Measurements from ENCODE around the gene CPE.

CPE gene

DNA sequence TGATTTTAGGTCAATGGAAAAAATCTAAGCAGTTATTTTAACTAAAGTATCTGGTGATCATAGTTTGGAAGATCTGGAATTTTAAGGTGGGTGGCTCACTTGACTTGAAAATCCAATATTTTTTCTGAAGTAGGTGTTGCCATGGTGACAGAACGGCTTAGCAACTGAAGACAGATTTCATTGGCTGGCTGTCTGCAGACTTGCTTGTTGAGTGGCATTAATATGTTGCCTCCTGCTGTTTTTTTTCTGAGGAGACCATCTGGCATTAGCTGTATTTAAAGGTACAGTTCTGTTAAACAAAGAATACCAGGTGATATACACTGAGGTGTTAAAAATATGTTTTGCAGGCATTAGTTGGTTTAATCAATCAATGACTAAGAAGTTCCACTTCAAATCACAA lies 19.8 kb downstream of the CPE start:
- DNase-seq (ENCODE audit: low read depth), result no peak
- no peak overlapping the region for H3K4me3 ChIP-seq (ENCODE audit: low read depth, low read length)

GRCh38 chr4:165402375-165402774 lies 23.6 kb downstream of the CPE start:
- DNase-seq (ENCODE audit: low read depth), result no peak
- no peak overlapping the region for H3K4me3 ChIP-seq (ENCODE audit: low read depth, low read length)

DNA sequence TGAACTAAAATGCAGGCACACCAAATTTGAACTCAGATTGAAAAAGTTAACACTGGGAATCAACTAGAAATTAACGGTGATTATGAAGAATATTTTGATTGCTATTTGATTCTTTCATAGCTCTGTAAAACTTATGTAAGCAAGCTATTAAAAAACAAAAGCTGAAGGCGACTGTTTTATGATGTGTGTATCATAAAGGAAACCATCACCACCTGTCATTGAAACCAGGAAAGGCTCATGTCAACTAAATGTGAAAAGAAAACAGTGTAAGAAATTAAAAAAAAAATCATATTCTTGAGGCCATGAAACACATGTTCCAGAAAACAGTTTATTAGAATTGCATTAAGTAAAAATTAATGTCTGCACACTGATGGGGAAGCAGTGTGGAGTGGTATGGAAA lies 24.2 kb downstream of the CPE start:
- H3K4me3 ChIP-seq (ENCODE audit: low read depth, low read length), result no peak overlapping the region
- DNase-seq (ENCODE audit: low read depth), result no peak

GRCh38 chr4:165403637-165404036 lies 24.8 kb downstream of the CPE start:
- DNase-seq (ENCODE audit: low read depth), result no peak
- no peak overlapping the region for H3K4me3 ChIP-seq (ENCODE audit: low read depth, low read length)

DNA sequence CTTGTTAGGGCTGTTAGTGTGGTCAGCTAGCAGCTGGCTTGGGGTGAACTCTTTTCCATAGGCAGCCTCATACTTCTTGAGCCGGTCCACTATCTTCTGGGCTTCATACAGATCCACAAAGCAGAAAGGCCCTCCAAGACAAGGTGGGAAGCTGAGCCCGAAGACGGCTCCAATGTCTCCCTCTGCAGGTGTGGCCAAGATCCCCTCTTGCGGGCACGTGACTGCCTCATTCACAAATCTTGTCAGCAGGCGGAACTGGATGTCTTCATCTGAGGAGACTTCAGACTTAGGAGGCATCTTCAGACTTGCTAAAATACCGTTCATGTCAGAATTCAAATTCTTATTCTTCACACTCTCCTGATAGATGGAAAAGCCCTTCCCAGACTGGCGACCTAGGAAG lies 25.3 kb downstream of the CPE start:
- DNase-seq (ENCODE audit: low read depth), result no peak
- no peak overlapping the region for H3K4me3 ChIP-seq (ENCODE audit: low read depth, low read length)

- DNase-seq (ENCODE audit: low read depth), result no peak
- no peak overlapping the region for H3K4me3 ChIP-seq (ENCODE audit: low read depth, low read length)
Measured at GRCh38 chr4:165404696-165405095, 25.9 kb downstream of the CPE start.

DNA sequence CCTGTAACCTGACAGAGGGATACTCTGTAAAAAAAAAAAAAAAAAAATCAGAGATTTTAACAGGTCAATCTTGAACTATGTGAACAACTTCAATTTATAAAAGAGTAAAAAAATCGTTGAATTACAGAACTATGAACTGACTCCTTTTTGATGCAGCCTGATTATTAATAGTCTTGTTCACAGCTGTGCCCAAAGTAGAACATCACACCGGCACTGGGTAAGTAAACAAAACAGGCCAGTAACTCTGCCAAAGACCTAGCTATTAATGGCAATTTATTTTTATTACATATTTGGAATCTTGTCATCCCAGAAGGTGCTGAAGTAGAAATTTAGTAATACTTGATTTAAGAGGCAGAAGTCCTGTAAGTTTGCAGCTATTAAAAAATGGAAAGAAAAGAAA lies 31.4 kb downstream of the CPE start:
- no peak for DNase-seq (ENCODE audit: low read depth)

DNA sequence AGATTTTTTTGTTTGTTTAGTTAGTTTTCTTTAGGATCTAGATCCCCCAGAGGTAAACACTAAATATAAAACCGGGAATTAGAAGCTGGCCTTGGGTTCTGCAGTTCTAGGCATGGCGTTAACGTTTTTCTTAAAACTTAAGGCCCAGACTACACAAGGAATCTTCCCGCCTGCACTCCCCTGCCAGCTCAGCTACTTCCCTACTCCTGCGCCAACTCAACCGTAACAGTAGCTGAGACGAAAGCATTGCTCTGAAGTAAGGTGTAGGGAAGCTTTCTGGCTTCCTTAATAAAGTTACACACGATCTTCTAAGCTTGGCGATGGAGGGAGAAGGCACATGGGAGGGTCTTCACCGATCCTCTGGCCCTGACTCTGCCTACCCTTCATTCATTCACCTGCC lies 37.1 kb downstream of the CPE start:
- no peak for DNase-seq (ENCODE audit: low read depth)
- no peak overlapping the region for H3K4me3 ChIP-seq (ENCODE audit: low read depth, low read length)

More for the DNA sequence above, 31.4 kb downstream of the CPE start:
- no peak overlapping the region for H3K4me3 ChIP-seq (ENCODE audit: low read depth, low read length)

- H3K4me3 ChIP-seq (ENCODE audit: low read depth, low read length), result no peak overlapping the region
- no peak for DNase-seq (ENCODE audit: low read depth)
Measured at GRCh38 chr4:165418073-165418472, 39.3 kb downstream of the CPE start.

DNA sequence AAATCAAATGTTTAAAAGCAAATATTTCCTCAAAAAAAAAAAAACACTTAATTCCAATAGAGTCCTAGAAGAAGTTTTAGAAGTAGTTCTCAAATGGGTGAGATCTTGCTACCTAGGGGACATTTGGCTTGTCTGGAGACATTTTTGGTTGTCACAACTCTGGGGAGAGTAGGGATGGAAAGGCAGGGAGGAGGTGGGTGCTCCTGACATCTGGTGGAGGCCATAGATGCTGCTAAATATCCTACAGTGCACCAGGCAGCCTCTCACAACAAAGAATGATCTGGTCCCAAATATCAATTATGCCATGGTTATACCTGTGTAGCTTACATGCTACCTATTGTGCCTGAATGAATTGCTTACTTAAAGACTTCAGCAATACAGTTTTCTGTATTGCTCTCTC lies 46.8 kb downstream of the CPE start:
- H3K4me3 ChIP-seq (ENCODE audit: low read depth, low read length), result no peak overlapping the region
- no peak for DNase-seq (ENCODE audit: low read depth)

- H3K4me3 ChIP-seq (ENCODE audit: low read depth, low read length), result no peak overlapping the region
- no peak for DNase-seq (ENCODE audit: low read depth)
Measured at GRCh38 chr4:165426331-165426730, 47.5 kb downstream of the CPE start.

- H3K4me3 ChIP-seq (ENCODE audit: low read depth, low read length), result no peak overlapping the region
- no peak for DNase-seq (ENCODE audit: low read depth)
Measured at GRCh38 chr4:165426823-165427222, 48.0 kb downstream of the CPE start.

DNA sequence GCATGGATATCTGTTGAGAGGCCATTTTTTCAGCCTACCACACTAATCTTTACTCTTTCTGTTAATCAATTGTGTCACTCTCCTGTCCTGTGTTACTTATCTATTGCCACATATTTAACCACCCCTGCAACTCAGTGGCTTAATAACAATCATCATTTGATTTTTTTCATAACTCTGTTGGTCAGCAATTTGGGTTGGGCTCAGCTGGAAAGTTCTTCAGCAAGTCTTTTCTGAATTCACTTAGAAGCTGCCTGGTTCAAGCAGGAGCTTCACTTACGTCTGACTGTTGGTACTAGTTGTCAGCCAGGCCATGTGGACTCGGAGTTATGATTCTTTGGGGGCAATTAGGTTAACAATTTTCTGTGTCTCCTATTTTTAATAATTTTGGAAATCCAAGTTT lies 50.1 kb downstream of the CPE start:
- H3K4me3 ChIP-seq (ENCODE audit: low read depth, low read length), result no peak overlapping the region
- DNase-seq (ENCODE audit: low read depth), result no peak

DNA sequence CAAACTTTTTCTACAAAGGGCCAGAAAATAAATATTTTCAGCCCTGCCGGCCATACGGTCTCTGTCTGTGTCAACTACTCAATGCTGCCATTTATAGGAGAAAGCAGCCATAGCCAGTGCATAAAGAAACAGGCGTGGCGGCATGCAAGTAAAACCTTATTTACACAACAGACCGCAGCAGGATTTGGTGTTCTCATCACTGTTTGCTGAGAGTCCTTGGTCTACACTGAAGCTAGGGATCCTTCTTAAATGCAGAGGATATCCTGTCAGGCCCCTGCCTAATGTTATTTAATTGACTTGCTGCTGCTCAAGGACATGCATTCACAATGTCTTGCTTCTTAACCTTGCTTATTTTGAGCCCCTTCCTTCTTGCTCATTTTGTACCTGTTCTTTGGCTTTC lies 54.7 kb downstream of the CPE start:
- no peak overlapping the region for H3K4me3 ChIP-seq (ENCODE audit: low read depth, low read length)
- no peak for DNase-seq (ENCODE audit: low read depth)

DNA sequence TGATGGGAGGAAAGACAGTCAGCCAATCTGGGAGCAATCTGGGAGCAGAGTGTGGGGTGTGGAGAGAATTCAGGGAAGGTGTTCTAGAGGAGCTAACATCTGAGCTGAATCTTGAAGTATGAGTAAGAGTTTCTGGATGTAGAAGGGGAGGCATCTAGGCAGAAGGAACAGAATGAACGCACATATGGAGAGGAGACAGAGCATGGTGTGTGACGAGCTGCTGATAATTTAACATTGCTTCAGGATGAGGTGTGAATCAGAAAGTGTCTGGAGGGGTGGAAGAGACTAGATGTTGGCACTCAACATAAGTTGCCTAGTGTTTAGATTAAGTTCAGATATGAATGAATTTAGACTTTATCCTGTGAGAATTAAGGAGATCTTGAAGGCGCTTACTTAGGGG lies 58.9 kb downstream of the CPE start:
- H3K4me3 ChIP-seq (ENCODE audit: low read depth, low read length), result no peak overlapping the region
- no peak for DNase-seq (ENCODE audit: low read depth)

GRCh38 chr4:165439344-165439743 lies 60.5 kb downstream of the CPE start:
- DNase-seq (ENCODE audit: low read depth), result no peak
- H3K4me3 ChIP-seq (ENCODE audit: low read depth, low read length), result no peak overlapping the region

DNA sequence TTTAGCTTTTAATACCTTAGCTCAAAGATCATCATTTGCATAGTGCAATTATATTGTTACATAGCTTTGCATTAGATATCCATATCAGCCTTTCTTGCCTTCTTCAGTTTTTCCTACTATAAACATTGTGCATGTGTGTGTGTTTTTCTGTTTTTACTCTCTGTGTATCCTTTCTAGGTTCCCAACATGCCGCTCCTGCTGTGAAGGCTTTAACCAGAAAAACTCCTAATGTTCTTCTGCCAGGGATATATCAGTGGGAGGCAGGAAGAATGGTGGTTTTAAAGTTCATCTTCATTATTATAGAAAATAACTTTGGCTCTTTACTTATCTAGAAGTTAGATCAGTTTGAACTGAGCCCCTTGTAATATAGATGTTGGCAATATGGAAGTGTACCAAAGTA lies 61.2 kb downstream of the CPE start:
- no peak overlapping the region for H3K4me3 ChIP-seq (ENCODE audit: low read depth, low read length)
- no peak for DNase-seq (ENCODE audit: low read depth)

DNA sequence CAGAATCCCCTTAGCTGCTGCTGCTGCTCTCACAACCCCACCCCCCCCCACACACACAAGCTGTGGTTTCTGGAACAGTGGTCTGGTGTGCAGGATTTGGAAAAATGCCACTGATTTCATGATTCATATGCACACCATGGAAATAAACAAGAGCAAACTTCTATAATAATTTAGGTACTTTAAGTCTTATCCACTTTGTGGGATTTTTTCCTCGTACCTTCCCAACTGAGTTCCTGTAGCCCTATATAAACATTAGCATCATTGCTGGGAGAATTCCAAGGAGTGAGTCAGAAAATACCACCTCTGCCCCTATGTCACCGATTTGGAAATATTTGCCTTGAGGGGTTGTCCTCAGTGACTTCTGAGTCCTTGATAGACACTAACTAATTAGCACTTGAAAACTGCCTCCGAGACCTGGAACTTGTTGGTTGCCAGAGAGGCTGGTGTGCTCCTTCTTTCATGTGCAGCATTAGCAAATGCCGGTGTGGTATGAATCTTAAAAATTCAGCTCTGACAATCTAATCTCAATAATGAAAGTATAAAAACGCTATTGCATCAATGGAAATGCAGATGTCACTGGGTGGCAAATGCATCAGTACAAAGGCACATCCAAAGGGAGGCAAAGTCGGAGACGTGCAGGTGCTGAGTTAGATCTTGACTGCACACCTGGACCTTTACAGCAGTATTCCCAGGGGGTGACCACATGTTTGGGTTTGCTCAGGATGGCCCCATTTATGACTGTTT lies 61.8 kb downstream of the CPE start:
- H3K4me3 ChIP-seq (ENCODE audit: low read depth, low read length), result peak overlapping the region; percentile 6
- peak; percentile 70 for DNase-seq (ENCODE audit: low read depth)

DNA sequence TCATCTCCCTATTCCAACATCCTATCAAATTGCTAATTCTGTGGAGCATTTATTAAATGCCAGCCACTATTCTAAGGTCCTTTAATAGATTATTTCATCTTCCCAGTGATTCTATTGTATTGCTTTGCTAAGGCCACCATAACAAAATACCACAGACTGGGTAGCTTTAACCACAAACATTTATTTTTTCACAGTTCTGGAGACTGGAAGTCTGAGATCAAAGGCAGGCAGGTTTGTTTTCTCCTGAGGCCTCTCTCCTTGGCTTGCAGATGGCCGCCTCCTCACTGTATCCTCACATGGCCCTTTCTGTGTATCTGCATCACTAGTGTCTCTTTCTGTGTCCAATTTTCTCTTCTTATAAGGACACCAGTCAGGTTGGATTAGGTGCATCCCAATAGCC lies 64.5 kb downstream of the CPE start:
- no peak for DNase-seq (ENCODE audit: low read depth)
- H3K4me3 ChIP-seq (ENCODE audit: low read depth, low read length), result no peak overlapping the region

DNA sequence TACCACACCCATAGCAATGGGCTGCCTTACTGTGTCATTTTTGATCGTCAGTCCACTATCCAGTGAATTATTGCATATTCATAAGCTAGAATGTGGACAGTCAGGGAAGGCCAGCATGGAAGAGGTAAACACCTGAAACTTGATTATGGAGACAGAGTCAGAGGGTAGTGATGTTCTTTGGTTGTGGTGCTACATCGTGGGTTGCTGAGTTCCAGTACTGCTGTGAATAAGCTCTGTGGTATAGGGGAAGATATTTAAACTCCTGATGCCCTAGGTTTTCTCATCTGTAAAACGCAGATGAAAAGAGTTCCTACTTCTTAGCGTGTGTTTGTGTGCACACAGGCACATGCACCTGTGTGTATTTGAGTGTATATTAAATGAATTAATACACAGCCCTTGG lies 69.9 kb downstream of the CPE start:
- no peak for DNase-seq (ENCODE audit: low read depth)
- H3K4me3 ChIP-seq (ENCODE audit: low read depth, low read length), result no peak overlapping the region

DNA sequence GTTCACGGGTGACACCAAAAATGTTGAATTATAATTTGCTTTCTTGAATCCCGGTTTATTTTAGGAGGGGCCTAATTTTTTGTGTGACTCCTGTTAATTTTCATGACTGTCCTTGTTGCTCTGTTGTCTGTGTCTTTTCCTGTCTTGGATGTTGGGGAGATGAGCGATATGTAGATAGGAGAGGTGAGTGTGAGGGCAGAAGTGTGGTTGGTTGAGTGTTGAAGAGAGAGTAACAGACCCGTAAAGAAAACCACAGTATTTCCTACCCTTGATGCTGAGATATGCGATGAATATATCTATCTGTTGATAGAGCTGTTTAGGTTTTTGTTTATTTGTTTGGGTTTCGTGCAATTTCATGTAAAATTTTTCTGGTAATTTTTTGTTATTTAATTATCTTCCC lies 70.5 kb downstream of the CPE start:
- no peak for DNase-seq (ENCODE audit: low read depth)
- no peak overlapping the region for H3K4me3 ChIP-seq (ENCODE audit: low read depth, low read length)

DNA sequence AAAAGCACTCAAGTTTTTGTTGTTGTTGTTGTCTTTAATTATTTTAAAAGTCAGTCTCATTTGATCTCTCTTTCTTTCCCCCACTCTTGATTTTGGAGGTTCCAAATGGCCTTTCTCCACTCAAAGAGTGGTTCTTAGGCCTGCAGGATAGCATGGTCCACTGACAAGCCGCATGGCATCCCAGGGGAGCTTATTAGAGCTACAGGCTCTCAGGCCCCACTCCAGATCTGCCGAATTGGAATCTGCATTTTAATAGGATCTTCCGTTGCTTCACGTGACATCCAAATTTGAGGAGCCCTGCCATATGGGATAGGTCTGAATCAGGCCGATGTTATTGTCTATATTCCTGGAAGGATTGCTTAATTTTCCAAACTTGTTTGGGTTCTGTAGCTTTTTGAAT lies 72.1 kb downstream of the CPE start:
- no peak for DNase-seq (ENCODE audit: low read depth)
- H3K4me3 ChIP-seq (ENCODE audit: low read depth, low read length), result no peak overlapping the region
